Right ventricle myocardium superior (tissue), 1 donor: Measurements from ENCODE around the gene VDR. TPM values are rescaled to one million over a fixed set of nuclear protein-coding genes. Genes with fewer than 3 reads are reported as not detected.

Experiments
- ATAC-seq: fragments of 200-7000 bp; cut with Tn5 transposase; one replicate; pipeline ENCODE4 v1.9.1; 2020; ENCODE audit warnings: mild to moderate bottlenecking; ENCODE audit not compliant: poor library complexity
- DNase-seq: peaks from one replicate; pipeline ENCODE4 v3.0.0-alpha.2; 2020
- intact Hi-C: fragments of 100-400 bp; cut with DNase I; formaldehyde crosslinking; loops from one replicate; pipeline ENCODE4 v1.11.2; 2022
- total RNA-seq: library from RNA; stranded (reverse); fragmentation: NEBNext Ultra II Directional; extraction: Animal tissue kit (Norgen Biotek cat#: 25700); gene quantifications from one replicate; pipeline ENCODE4 v1.2.1, GENCODE V29; 2021
- donor health status: DM: no; HTN: yes; CAD: no; lungs with severe emphysema.

VDR gene
- total RNA-seq, 1 donor from 2014 or later, result 0.11 TPM

DNA sequence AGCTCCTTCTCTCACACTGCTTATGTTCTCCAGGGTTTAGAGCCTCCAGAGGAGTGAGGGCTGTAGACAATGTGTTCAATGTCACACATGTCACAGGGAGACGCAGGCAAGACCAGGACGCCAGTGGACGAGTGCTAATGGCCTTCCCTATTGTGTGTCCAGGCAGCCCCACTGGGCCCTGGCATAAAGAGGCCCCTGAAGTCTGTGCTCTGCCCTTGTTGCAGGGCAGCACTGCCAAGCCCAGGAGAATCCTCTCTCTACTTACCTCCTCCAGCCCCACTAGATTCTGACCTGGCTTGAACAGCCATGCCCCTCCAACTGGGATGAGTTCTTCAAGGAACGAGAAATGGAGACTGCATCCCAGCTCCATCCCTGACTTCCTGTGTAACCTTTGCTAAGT is 33.8 kb upstream of the VDR start:
- intact Hi-C loops, result no loop called here
- ATAC-seq (peak; percentile 12), DNase-seq (no peak)

DNA sequence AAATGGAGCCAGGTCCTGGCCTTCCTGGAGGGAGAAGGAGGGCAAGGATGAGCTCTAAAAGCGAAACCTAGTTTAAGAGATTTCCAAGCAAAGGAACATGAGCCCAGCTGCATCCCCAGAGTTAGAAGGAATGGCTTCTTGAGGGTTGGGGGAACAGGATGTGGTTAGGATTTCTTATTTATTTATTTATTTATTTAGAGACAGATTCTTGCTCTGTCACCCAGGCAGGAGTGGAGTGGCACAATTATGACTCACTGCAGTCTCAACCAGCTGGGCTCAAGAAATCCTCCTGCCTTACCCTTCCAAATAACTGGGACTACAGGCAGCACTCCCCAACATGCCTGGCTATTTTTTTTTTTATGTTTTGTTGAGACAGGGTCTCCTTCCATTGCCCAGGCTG is 33.3 kb upstream of the VDR start:
- intact Hi-C loops, result no loop called here
- DNase-seq (no peak), ATAC-seq (no peak)

DNA sequence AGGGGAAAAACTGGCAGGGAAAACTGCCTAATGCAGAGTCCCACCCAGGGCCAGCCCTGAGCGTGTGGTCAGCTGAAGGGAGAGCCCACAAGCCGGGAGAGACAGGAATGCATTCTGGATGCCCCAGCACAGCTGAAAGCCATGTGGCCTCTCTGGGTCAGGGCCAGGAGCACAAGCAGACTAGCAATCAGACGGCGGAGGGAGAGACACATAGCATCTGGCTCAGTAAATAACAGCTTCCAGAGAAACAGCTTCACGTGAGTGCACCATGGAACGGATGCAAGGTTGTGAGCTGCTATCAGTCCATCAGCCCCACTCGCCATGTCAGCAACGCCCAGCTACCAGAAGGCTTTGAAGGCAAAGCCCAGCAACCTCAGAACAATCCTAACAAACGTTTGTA is 30.4 kb upstream of the VDR start:
- intact Hi-C loops, result no loop called here
- peak; percentile 75 for DNase-seq

DNA sequence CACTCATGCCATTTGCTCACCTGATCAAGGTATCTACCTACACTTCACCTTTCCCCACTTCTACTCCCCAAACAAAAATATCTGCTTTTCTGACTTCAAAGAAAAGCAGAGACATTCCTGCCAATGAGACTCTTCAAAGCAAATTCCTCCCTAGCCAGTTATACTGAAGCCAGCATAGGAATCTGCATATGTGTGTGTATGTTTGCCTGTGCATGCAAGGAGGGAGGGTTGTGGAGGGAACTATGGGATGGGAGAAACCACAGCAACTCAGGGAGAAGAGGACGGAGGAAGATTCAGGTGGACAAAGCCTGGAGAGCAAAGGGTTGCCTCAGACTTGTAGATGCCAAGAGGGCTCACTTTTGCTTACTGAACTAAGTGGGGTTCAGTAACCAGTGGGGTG is 26.4 kb upstream of the VDR start:
- intact Hi-C loops, result no loop called here
- DNase-seq, result no peak
- ATAC-seq, result no peak

More for the DNA sequence above, 30.4 kb upstream of the VDR start:
- ATAC-seq, result peak; percentile 79

DNA sequence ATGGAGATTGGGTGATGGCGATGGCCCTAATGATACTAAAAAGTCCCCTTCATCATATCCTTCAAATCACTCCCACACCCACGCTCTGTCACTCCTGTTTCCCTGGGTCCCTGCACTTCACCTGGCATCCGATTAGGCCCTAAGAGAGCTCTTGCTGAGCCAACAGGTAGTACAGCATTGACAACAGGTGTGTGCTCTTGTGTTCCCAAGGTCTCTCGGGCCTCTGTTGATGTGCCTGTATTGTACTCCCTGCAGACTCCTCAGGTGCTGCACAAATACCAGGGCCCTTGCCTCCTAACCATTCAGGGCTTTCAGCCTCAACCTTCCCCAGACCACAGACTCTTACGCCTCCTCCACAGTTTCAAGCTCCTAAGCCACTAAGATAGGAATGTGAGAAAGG is 25.8 kb upstream of the VDR start:
- DNase-seq (no peak), ATAC-seq (no peak)
- intact Hi-C loops, result no loop called here

DNA sequence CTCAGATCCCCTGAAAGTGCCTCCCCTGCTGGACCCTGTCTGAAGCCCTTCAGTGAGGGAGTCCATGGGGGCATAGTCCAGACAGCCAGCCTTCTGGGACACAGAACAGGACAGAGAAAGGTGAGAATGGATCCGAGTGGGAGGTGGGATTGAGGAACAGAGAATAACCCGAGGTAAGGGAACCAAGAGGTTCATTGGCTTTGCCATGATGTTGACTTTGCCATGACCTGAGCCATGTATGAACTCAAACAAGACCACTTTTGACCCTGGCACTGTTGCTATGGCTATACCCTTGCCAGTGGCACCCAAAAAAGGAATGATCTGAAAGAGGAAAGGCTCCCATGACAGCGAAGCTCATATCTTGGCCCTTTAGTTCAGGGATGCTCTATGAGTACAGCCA is 22.6 kb upstream of the VDR start:
- DNase-seq (no peak), ATAC-seq (no peak)
- intact Hi-C loops, result no loop called here

DNA sequence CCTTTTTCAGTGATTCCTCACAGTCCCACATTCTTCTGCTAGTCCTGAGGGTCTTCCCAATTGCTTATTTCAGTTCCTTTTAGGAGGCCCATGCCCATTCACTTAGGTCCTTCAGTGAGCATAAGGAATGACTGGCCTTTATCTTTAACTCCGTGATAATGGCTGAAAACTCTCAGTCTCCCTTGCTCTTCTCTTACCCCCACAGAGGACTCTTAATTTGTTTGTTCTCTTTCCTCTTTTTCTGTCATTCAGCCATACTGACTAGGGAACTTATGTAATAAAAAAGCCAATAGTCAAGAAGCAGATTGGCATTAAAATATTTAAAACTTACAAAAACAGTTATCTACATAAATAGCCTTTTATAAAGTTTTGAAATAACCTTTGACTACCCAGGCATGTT is 17.1 kb upstream of the VDR start:
- DNase-seq, result no peak
- intact Hi-C loops, result no loop called here
- no peak for ATAC-seq

DNA sequence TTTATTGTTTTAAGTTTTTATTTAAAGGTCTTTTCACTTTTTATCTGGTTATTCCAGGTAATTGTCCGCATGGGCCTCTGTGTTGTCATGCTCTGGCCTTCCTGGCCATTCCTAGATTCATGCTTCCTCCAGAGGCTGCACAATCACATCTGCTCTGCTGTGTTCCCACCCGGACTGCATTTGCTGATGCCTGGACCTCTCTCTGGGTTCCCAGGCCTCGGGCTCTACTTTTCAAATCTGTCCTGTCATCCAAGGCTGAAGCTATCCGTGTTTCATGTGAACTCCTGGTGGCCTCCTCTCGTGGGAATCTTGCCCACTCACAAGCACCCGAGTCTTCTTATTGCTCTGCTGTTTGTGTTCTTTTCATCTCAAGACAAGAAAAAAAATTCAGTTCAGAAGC is 16.1 kb upstream of the VDR start:
- DNase-seq, result no peak
- ATAC-seq, result no peak
- intact Hi-C loops, result no loop called here

DNA sequence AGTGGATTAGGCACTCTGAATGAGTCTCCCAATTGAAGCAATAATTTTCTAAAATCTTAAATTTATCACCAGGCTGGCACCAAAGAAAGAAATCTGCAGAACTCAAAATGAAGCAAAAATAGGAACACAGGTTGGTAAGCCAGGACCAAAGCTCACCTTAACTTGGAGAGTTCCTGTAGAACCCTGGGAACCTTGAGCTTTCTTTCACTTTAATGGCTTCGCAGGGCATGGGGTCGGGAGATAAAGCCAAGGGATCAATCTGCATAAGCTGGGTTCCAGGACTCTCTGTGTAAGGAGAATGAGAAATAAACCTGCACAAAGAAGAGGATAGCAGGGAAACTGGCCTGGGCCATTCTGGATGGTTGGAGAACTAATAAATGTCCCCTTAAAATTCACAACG is 8.3 kb upstream of the VDR start:
- intact Hi-C loops, result no loop called here
- ATAC-seq, result no peak

DNA sequence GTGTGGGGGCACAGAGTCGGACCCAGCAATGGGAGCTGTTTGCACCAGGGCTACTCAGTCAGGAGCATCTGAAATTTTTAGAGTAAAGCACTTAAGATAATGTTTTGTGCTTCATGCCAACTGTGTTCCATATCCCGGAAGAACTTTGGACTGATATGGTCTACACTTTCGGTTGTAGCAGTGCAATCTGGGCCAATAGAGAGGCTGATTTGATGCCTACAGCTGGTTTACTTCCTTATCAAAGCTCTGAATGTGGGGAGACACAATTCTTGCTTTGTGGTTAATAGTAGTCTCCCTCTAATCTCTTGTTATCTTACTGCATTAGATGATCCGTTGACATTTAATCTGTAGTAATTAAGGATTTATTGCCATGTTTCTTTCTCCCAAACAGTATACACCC is 7.8 kb upstream of the VDR start:
- ATAC-seq, result no peak
- intact Hi-C loops, result no loop called here
- DNase-seq, result no peak

More for the DNA sequence above, 8.3 kb upstream of the VDR start:
- no peak for DNase-seq

DNA sequence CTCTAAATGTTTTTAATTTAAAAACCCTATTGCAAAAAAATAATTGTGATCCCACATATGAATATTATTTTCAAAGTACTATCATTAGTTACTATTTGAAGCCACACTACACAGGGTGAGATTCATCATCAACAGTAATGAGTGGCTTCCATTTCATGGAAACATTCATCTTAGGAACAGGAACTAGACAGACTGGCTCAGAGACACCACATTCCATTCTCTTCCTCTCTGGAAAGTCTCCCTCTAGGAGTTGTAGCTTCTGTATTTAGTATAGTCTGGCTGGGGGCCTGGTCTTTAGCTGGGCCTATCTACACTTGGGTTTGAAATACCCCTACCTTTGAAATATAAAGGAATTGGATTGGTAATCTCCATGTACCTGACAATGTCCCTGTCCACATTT is 6.2 kb upstream of the VDR start:
- intact Hi-C loops, result no loop called here
- ATAC-seq (no peak), DNase-seq (no peak)

DNA sequence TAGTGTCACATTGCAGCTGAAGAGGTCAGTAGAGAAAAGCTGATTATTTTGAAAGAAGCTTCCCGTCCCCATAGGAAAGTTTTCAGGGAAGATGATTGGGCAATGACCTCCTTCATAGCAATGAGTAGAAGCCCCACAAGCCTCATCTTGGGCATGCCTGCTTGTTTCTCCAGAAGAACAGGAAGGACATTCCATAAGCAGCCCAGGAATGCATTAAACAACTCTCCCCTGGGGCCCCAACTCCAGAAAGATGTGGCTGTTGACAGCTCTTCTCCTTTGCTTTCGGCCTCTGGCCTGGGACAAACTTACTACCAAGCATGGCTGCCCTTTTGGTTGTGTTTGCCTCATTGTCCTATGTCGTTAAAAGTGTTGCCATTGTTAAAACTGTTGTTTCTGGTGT is 5.7 kb upstream of the VDR start:
- DNase-seq, result no peak
- ATAC-seq, result no peak
- intact Hi-C loops, result no loop called here

DNA sequence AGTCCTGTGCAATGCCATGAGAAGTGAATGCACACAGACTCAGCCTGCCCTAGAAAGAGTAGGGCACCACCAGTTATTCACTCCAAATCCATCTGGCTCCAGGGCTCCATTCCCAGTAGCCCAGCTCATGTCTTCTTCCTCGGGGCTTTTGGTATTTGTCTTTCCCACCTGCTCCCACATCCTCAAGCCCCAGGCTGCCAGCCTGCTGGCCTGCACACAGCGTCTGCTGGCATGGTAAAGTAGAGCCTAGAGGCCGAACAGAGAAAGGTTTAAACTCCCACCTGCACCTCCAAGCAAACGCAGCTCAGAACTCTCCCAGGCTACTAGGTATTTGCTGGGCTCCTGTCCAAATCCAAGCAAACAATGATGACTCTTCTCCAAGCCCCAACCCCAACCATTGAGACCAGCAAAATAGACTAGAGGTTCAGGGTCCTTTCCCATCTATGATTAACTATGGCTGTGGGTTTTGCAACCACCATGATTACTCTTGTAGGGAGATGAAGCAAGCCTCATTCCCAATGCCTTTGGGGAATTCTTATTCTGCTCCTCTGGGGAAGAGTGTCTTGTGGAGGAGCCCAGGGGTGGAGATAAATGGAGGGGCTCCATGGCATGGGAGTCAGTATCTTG is 5.2 kb upstream of the VDR start:
- DNase-seq (no peak), ATAC-seq (no peak)
- intact Hi-C loops, result no loop called here

DNA sequence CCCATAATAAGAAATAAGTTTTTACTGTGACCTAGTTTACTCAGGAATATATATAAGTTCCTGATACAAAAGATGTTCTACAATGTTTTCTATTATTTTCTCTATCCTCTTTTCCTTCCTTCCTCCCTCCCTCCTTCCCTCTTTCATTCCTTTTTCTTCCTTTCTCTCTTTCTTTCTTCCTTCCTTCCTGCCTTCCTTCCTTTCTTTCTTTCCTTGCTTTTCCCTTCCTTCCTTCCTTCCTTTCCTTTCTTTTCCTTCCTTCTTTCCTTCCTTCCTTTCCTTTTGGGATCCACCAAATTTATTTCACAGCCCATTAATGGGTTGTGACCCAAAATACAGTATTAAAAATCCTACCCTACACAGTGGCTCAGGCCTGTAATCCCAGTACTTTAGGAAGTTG is 3.9 kb upstream of the VDR start:
- no peak for DNase-seq
- ATAC-seq, result no peak
- intact Hi-C loops, result no loop called here

DNA sequence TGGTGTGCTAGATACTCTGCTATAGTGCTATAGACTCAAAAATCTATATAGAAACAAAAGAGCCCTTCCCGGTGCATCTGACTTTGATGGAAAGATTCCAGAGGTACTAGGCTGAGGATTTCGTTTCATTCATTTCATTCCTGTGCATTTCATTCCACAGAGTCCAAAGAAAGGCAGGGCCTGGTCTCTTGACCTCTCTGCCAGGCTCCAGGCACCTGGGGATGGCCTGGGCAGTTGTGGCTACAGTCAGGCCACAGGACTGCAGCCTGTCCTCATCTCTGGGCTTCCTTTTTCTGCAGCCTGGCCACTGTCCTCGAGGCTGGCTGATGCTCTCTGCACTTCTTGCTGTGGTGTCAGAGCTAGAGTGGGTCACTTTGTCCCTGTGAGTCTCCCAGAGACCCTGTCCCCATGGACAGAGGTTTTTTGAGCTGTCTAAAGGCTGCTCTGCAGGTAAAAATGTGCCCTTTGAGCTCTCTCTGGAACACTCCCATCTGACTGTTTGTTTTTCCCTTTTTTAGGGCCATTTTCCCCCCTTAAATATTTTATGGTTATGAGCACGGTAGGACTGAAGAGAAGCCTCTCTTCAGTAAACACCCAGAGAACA is 3.2 kb upstream of the VDR start:
- intact Hi-C loops, result no loop called here
- ATAC-seq, result no peak
- DNase-seq, result no peak

DNA sequence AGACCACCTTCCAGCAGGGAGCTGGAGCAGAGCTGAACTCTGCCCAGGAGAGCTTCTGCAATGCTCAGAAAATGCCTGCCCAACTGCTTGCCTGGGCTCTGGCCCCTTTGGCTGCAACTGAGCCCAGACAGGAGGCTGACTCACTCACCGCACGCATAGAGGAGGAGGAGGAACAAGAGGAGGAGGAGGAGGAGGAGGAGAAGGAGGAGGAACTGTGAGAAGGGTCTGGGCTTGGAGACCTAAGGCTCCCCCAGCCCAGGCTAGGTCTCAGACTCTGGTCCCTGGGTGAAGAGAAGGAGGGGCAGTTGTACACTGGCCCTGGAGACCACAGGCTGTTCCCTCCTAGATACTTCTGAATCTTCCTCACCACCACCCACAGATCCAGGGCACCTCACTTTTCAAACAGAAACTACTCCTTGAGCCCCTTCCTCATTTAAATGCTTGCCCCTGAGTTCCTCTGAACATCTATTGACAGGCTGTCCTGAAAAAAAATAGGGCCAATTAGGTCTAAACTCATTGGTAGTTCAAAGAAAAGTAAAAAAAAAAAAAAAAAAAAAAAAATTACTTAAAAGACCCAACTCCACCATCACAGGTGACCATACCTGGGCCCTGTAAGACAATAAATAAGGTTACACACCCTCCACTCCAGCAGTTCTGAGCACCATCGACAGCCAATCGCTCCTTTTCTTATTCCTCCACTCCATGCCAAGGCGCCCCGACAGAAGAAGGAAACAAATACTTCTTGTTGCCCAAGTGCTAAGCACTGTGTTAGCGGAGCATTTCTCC is 674 bp downstream of the VDR start:
- DNase-seq, result peak; percentile 67
- intact Hi-C loops, result loop anchor here (5.0 kb wide), 1 partner anchor 43 kb away; no protein-coding TSS in a partner anchor
- peak; percentile 40 for ATAC-seq

DNA sequence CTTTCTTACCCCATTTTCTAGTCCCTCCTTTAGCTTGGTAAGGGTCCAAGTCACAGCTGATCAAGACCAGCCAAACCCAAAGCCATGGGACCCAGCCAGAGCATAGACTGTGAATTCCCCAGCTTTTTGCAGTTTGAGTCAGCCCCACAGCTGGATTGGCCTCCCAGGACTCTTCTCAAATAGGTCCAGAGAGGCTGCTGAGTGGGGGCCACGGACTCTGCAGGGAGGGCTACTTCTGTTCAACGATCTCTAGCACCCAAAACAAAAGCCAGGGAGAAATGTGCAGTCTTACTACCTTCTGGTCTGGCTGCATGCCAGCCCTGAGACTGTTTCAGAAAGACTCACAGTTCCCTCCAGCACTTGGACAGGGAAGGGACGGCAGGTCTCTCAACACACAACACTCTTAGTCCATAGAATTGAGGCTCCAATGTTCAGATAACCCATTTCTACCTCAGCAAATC is 1.6 kb downstream of the VDR start:
- ATAC-seq (no peak), DNase-seq (no peak)
- intact Hi-C loops, result loop anchor here (5.0 kb wide), 1 partner anchor 44 kb away; no protein-coding TSS in a partner anchor

DNA sequence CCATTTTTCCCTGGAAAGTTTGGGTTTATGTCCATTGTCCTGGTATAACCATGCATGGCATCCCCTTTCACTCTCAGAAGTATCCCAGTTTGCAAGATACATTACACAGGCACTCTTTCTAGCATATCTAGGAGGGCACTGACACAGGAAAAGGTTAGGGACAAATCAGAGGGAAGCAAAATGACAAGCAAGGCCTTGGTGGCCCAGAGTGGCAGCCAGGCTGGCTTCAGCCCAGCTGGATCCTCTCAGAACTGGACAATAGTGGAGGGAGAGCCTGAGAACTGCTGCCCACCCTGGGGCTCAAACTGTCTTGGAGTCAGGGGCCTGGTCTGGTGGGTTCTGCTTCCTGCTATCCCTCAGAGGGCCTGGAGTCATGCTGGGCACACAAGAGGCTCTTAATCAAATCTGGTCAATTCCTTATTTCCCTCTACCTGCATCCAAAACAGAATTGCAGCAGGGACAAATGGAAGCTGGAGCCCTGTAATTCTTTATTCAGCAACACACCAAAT is 2.6 kb downstream of the VDR start:
- DNase-seq (no peak), ATAC-seq (no peak)
- intact Hi-C loops, result loop anchor here (5.0 kb wide), 1 partner anchor 45 kb away; no protein-coding TSS in a partner anchor

DNA sequence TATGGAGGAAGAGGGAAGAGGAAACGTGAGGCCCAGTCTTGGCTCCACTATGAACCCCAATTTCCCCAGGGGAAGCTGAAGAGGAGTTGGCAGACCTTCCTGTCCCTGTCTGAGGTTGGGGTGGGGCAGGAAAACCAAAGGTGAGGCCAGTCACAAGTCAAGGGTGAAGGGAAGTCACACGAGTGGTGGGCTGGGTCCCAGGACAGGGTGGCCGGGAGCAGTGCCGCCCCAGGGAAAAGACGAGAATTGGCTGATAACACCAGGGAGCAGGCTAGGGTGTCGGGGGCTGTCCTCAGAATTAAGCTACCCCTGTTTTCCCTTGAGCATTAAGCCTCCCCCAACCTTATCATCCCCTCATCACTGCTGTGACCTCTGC is 3.1 kb downstream of the VDR start:
- intact Hi-C loops, result loop anchor here (5.0 kb wide), 1 partner anchor 46 kb away; no protein-coding TSS in a partner anchor
- ATAC-seq (no peak), DNase-seq (no peak)
